T-cell (primary cell): ENCODE measurements around the gene SCGB2B2. TPM values are rescaled to one million over a fixed set of nuclear protein-coding genes. Genes with fewer than 3 reads are reported as not detected.
A peak's percentile ranks its signal among the peaks of the same experiment; 100 is the strongest.

Source experiments
- ATAC-seq, 4 experiments: fragments of 200-7000 bp in 3 of 4; fragments of 150-1000 bp in 1 of 4; cut with Tn5 transposase; replicated peaks in 1 of 4; 1 replicate in 3 of 4; 2 replicates in 1 of 4; pipeline ENCODE4 v1.10.0; 2021; ENCODE audit warnings: moderate library complexity in 3 of 4, mild to moderate bottlenecking in 2 of 4, moderate number of reproducible peaks in 1 of 4
- CTCF ChIA-PET, 2 donors: fragments of 300-600 bp; sonication (Branson Sonifier 250); formaldehyde crosslinking; loops; one replicate each; lab custom pipeline; 2022; ENCODE audit warnings: antibody characterized with exemption in 2 of 2; lab: Charles Lee
- POLR2A ChIA-PET, 2 donors: fragments of 300-600 bp; sonication (Branson Sonifier 250); formaldehyde crosslinking; loops; one replicate each; lab custom pipeline; 2022; ENCODE audit warnings: antibody characterized with exemption in 2 of 2; lab: Charles Lee
- DNase-seq, 35 experiments: peaks; one replicate each; pipeline versions ENCODE4 v3.0.0 to v3.0.0-alpha.2; 2013 to 2023
- H3K27ac ChIP-seq: one replicate; pipeline ENCODE4 v1.5.1; 2013; ENCODE audit warnings: low read length
- H3K27me3 ChIP-seq, 2 experiments: replicated peaks in 1 of 2; 1 replicate in 1 of 2; 2 replicates in 1 of 2; pipeline versions ENCODE4 v1.6.1 to v1.7.0; 2013; ENCODE audit warnings: low read length in 1 of 2, mixed read lengths in 1 of 2; ENCODE audit not compliant: control insufficient read depth in 2 of 2, insufficient read depth in 2 of 2; ENCODE audit errors: extremely low read depth in 1 of 2
- H3K36me3 ChIP-seq, 2 donors: 1 replicate in 1 of 2; 2 replicates in 1 of 2; pipeline versions ENCODE4 v1.6.1 to v1.7.0; 2013; ENCODE audit warnings: low read length in 1 of 2; ENCODE audit not compliant: control insufficient read depth in 2 of 2, insufficient read depth in 1 of 2; ENCODE audit errors: extremely low read depth in 1 of 2
- H3K4me1 ChIP-seq, 2 experiments: 1 replicate in 1 of 2; 2 replicates in 1 of 2; pipeline versions ENCODE4 v1.6.1 to v1.7.0; 2013; ENCODE audit warnings: low read length in 2 of 2, mixed read lengths in 1 of 2; ENCODE audit not compliant: insufficient read depth in 2 of 2, control insufficient read depth in 1 of 2; ENCODE audit errors: extremely low read depth in 1 of 2
- H3K4me3 ChIP-seq, 2 donors: 1 replicate in 1 of 2; 2 replicates in 1 of 2; pipeline versions ENCODE4 v1.5.1 to v1.7.0; 2013; ENCODE audit warnings: mild to moderate bottlenecking in 2 of 2, low read length in 1 of 2, moderate library complexity in 1 of 2; ENCODE audit not compliant: control insufficient read depth in 1 of 2; ENCODE audit errors: extremely low read depth in 1 of 2
- H3K9me3 ChIP-seq: 2 replicates; pipeline ENCODE4 v1.7.0; 2013
- H3K27ac Mint-ChIP-seq, 2 donors: one replicate each; pipeline ENCODE4 v1.8.0; 2020 to 2021; ENCODE audit warnings: mild to moderate bottlenecking in 2 of 2, mixed read lengths in 2 of 2
- H3K27me3 Mint-ChIP-seq, 2 donors: one replicate each; pipeline ENCODE4 v1.8.0; 2021 to 2022; ENCODE audit warnings: mixed read lengths in 2 of 2
- H3K36me3 Mint-ChIP-seq: one replicate; pipeline ENCODE4 v1.8.0; 2021; ENCODE audit warnings: mixed read lengths
- H3K4me1 Mint-ChIP-seq, 3 donors: one replicate each; pipeline ENCODE4 v1.8.0; 2020 to 2022; ENCODE audit warnings: mixed read lengths in 3 of 3, mild to moderate bottlenecking in 1 of 3
- H3K4me3 Mint-ChIP-seq, 3 donors: one replicate each; pipeline ENCODE4 v1.8.0; 2020 to 2022; ENCODE audit warnings: mild to moderate bottlenecking in 3 of 3, mixed read lengths in 3 of 3, moderate library complexity in 3 of 3
- H3K9me3 Mint-ChIP-seq, 3 donors: one replicate each; pipeline ENCODE4 v1.8.0; 2020 to 2022; ENCODE audit warnings: mixed read lengths in 3 of 3
- WGBS: methylation state at CpG from one replicate; pipeline ENCODE4 v1.1.5; 2013; ENCODE audit warnings: missing lambda C conversion rate; ENCODE audit not compliant: insufficient coverage; 5-methylcytosine and 5-hydroxymethylcytosine counted together
- total RNA-seq, 35 experiments: library from RNA in 6 of 35; stranded (reverse) in 6 of 35; fragments of 120-200 nt in 1 of 35; gene quantifications; one replicate each; pipeline versions ENCODE4 v1.2.1 to v1.2.4 and lab custom pipeline; 2013 to 2026

SCGB2B2 gene
- total RNA-seq, 5 donors from 2014 or later (not counting 1 experiment from before 2014, with no cell fraction given) = 0.16 to 1.4 (median 0.64) TPM

DNA sequence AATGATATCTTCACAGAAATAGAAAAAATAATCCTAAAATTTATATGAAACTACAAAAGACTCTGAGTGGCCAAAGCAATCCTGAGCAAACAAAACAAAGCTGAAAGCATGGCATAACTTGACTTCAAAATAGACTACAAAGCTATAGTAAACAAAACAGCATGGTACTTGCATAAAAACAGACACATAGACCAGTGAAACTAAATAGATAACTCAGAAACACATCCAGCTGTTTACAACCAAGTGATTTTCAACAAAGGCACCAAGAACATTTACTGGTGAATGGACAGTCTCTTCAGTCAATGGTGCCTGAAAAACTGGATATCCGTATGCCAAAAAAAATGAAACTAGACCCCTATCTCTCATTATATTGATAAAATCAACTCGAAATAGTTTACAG, 25.2 kb downstream of the SCGB2B2 start:
- POLR2A ChIA-PET = no interaction called here
- no peaks in the 10 kb centered on the region for H3K4me1 ChIP-seq
- H3K9me3 ChIP-seq = no peaks in the 10 kb centered on the region
- H3K36me3 ChIP-seq = no peaks in the 10 kb centered on the region
- no peak overlapping the region for H3K4me3 Mint-ChIP-seq
- peaks cover 16 to 19% of the 10 kb centered on the region in 2 donors for H3K27me3 Mint-ChIP-seq
- peaks cover 28% of the 10 kb centered on the region for H3K36me3 Mint-ChIP-seq
- no peak overlapping the region for H3K27ac ChIP-seq
- H3K4me1 Mint-ChIP-seq = peaks cover 0 to 5% (median 0%) of the 10 kb centered on the region in 3 donors
- DNase-seq (no peak), ATAC-seq (no peak)
- H3K27me3 ChIP-seq = peaks cover 0 to 13% of the 10 kb centered on the region in 2 experiments
- CTCF ChIA-PET = no interaction called here
- WGBS = no CpG with 5 or more reads among the region's 2 CpGs
- no peak overlapping the region for H3K4me3 ChIP-seq
- peaks cover 7 to 25% (median 10%) of the 10 kb centered on the region in 3 donors for H3K9me3 Mint-ChIP-seq
- no peak overlapping the region for H3K27ac Mint-ChIP-seq

DNA sequence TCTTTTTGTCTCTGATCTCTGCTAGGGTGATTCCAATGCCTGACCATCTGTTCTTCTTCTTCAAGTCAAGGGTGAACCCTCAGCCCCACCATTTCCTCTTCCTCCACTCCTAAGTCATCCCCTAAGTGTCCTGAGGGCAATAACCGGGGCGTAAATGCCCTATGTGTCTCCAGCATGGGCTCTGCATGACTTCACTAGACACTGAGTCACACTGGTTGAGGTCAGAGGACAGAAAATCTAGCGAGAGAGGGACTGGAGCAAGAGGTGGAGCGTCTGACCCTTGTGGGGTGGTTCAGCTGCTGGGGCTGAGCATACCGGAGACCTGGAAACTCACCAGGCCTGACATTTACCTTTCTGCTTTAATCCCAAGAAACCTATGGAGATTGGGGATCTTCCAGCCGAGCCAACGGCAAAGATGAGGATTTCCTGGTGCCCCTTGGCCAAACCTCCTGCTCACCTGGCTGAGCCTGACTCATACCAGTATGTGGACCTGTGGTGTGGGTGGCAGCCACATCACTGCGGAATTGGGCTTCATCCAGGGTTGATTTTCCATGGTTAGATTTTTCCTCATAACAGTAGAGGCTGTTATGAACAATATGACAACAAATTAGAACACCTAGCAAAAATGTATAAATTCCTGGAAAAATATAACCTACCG, 26.9 kb downstream of the SCGB2B2 start:
- Histone ChIP-seq H3K36me3 (no peaks in the 10 kb centered on the region), H3K4me1 (no peaks in the 10 kb centered on the region), H3K27me3 (peaks cover 0 to 9% of the 10 kb centered on the region in 2 experiments), H3K9me3 (no peaks in the 10 kb centered on the region), H3K27ac (no peak overlapping the region), H3K4me3 (no peak overlapping the region)
- ChIA-PET POLR2A (no interaction called here), CTCF (no interaction called here)
- ATAC-seq (no peak), DNase-seq (no peak)
- peaks cover 21% of the 10 kb centered on the region for H3K36me3 Mint-ChIP-seq
- peaks cover 3 to 17% (median 9%) of the 10 kb centered on the region in 3 donors for H3K9me3 Mint-ChIP-seq
- 94% methylated on average over 6 of the region's 9 CpGs for WGBS
- H3K4me1 Mint-ChIP-seq = peaks cover 0 to 5% (median 0%) of the 10 kb centered on the region in 3 donors
- no peak overlapping the region for H3K27ac Mint-ChIP-seq
- H3K27me3 Mint-ChIP-seq = peaks cover 16 to 19% of the 10 kb centered on the region in 2 donors
- no peak overlapping the region for H3K4me3 Mint-ChIP-seq

DNA sequence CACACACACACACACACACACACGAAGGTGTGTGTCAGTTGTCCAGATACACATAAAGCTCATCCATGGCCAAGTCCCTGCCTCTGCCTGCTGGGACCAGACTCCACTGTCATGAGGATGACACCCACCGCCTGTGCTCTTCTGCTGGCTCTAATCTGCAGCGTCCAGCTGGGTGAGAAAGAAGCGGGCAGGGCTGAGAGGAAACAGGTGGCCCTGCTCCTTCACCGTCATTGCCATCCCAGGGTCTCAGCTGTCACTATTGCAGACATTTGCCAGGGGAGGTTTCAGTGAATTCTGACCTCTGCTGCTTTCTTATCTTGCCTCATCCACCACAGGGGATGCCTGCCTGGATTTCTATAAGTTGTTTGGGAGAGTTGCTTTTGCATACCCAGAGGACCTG, 31.4 kb downstream of the SCGB2B2 start:
- Histone ChIP-seq H3K4me1 (no peaks in the 10 kb centered on the region), H3K4me3 (no peak overlapping the region), H3K36me3 (no peaks in the 10 kb centered on the region), H3K27me3 (peaks cover 0 to 9% of the 10 kb centered on the region in 2 experiments), H3K9me3 (no peaks in the 10 kb centered on the region), H3K27ac (no peak overlapping the region)
- ATAC-seq = no peak
- ChIA-PET CTCF (no interaction called here), POLR2A (no interaction called here)
- DNase-seq = no peak
- Mint-ChIP-seq H3K4me3 (no peak overlapping the region), H3K4me1 (peaks cover 0 to 5% (median 0%) of the 10 kb centered on the region in 3 donors), H3K27me3 (peaks cover 4 to 12% of the 10 kb centered on the region in 2 donors), H3K27ac (no peak overlapping the region), H3K9me3 (no peaks in the 10 kb centered on the region), H3K36me3 (peaks cover 11% of the 10 kb centered on the region)
- WGBS = 70% methylated on average over 5 of the region's 5 CpGs

DNA sequence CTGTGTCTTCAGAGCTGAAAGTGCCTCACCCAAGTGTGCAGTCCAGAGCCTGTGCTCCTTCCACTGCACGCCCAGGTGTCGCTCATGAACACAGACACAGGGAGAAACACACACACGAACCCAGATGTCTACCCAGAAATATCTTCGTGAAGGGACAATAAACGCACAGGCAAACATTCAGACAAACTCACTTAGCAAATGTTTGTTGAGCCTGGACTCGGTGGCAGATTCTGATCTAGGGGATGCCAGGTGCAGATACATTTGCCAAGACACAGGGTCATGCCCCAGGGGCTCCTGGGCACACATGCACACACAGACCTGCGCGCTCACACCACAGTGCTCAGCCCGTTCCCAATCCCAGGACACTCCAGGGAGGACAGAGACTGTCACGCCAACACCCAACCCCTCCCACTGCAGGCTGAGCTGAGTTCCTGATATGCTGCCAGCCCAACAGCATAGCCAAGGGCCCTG, 31.9 kb downstream of the SCGB2B2 start:
- Histone ChIP-seq H3K27me3 (peaks cover 0 to 7% of the 10 kb centered on the region in 2 experiments), H3K9me3 (no peaks in the 10 kb centered on the region), H3K27ac (no peak overlapping the region), H3K36me3 (no peaks in the 10 kb centered on the region), H3K4me1 (no peaks in the 10 kb centered on the region), H3K4me3 (no peak overlapping the region)
- no peak overlapping the region for H3K27ac Mint-ChIP-seq
- no peaks in the 10 kb centered on the region for H3K9me3 Mint-ChIP-seq
- POLR2A ChIA-PET = no interaction called here
- no peak overlapping the region for H3K4me3 Mint-ChIP-seq
- CTCF ChIA-PET = no interaction called here
- DNase-seq (no peak), ATAC-seq (no peak)
- peaks cover 4 to 10% of the 10 kb centered on the region in 2 donors for H3K27me3 Mint-ChIP-seq
- peaks cover 11% of the 10 kb centered on the region for H3K36me3 Mint-ChIP-seq
- WGBS = 90% methylated on average over 10 of the region's 10 CpGs
- peaks cover 0 to 5% (median 0%) of the 10 kb centered on the region in 3 donors for H3K4me1 Mint-ChIP-seq

DNA sequence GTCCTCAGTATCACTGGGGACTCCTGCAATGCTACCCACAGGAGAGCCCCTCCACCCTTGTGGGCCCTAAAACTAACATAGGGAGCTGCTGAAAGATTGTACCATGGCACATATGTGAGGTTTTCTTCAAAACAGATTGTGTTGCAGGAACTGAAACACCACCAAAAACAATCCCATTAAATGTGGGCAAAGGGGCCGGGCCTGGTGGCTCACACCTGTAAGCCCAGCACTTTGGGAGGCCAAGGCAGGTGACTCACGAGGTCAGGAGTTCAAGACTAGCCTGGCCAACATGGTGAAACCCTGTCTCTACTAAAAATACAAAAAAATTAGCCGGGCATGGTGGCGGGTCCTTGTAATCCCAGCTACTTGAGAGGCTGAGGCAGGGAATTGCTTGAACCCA, 34.7 kb downstream of the SCGB2B2 start:
- no peaks in the 10 kb centered on the region for H3K36me3 ChIP-seq
- Mint-ChIP-seq H3K9me3 (no peaks in the 10 kb centered on the region), H3K4me3 (no peak overlapping the region), H3K36me3 (peaks cover 1% of the 10 kb centered on the region), H3K4me1 (peaks cover 0 to 6% (median 0%) of the 10 kb centered on the region in 3 donors), H3K27ac (no peak overlapping the region), H3K27me3 (peaks cover 0 to 1% of the 10 kb centered on the region in 2 donors)
- no peak overlapping the region for H3K4me3 ChIP-seq
- no peaks in the 10 kb centered on the region for H3K27me3 ChIP-seq
- ATAC-seq = no peak
- POLR2A ChIA-PET = no interaction called here
- WGBS = 0% methylated on average over 1 of the region's 4 CpGs
- DNase-seq = no peak
- H3K9me3 ChIP-seq = no peaks in the 10 kb centered on the region
- no peak overlapping the region for H3K27ac ChIP-seq
- CTCF ChIA-PET = no interaction called here
- H3K4me1 ChIP-seq = no peaks in the 10 kb centered on the region

DNA sequence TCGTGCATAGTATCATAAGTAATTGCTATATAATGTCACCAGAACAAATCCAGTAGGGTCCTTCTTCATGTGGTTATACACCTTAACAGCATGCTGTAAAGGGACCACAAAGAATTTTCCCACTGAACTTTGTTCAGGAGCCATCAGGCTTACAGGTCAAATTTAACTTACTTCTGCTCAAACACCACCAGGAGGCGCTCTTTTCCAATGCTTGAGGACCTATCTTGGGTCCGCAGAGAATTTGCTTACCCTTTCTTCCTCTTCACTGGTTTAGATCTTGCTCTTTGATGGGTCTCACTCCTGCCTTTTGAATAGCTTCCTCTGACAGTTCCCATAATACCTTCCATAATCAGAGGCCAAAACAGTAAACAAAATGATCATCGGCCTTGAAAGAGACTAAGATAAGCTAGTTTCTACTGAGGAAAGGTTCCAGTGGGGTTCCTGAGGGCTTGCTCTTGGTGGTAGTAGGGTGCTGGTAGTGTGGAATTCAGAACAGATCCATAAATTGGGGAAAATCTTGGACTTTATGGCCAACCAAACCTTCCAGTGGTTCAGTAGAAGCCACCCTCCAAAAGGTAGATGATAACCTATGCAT, 37.4 kb downstream of the SCGB2B2 start:
- Histone ChIP-seq H3K27me3 (no peaks in the 10 kb centered on the region), H3K27ac (no peak overlapping the region), H3K9me3 (peaks cover 3% of the 10 kb centered on the region), H3K4me1 (no peaks in the 10 kb centered on the region), H3K36me3 (no peaks in the 10 kb centered on the region), H3K4me3 (no peak overlapping the region)
- ATAC-seq (peak; percentile 45 to 75 (median 68)), DNase-seq (peak in 31 of 35 experiments; percentile 30 to 90 (median 52))
- H3K36me3 Mint-ChIP-seq = peaks cover 11% of the 10 kb centered on the region
- H3K4me3 Mint-ChIP-seq = no peak overlapping the region
- H3K27me3 Mint-ChIP-seq = no peaks in the 10 kb centered on the region
- CTCF ChIA-PET = interaction anchor here (0.6 to 2.8 kb wide), 9 partner anchors 22 to 332 kb away, joined by 3 to 24 read pairs (median 3); partner anchors contain the start of genes SCGB2B2 (in 1 of the 2) and ZNF302 (in 1 of the 2)
- no peak overlapping the region for H3K27ac Mint-ChIP-seq
- 0% methylated on average over 2 of the region's 4 CpGs for WGBS
- H3K4me1 Mint-ChIP-seq = peaks cover 0 to 6% (median 0%) of the 10 kb centered on the region in 3 donors
- POLR2A ChIA-PET = no interaction called here
- H3K9me3 Mint-ChIP-seq = peaks cover 0 to 9% (median 8%) of the 10 kb centered on the region in 3 donors
